BLaER1 treated with 17β-estradiol and CSF1 and Interleukin-3, amounts not matched to agents 10 nM and 100 nM (cell line): ENCODE measurements around the gene ZNF600.
"Not testable (repeated sequence)": the region's sequence is repeated elsewhere in the genome, so short reads cannot be mapped to it uniquely, and the experiment has no call there.

Experiments
- H3K27ac ChIP-seq, 11 experiments: shearing (Covaris generic); formaldehyde crosslinking; 2 replicates each; pipeline ENCODE4 v1.8.1; 2022
- H3K27me3 ChIP-seq, 11 experiments: shearing (Covaris generic); formaldehyde crosslinking; 2 replicates each; pipeline ENCODE4 v1.8.1; 2022
- H3K36me3 ChIP-seq, 11 experiments: shearing (Covaris generic); formaldehyde crosslinking; 2 replicates each; pipeline ENCODE4 v1.8.1; 2022
- H3K4me1 ChIP-seq, 10 experiments: shearing (Covaris generic); formaldehyde crosslinking; 2 replicates each; pipeline ENCODE4 v1.8.1; 2022
- H3K4me2 ChIP-seq, 11 experiments: shearing (Covaris generic); formaldehyde crosslinking; 2 replicates each; pipeline ENCODE4 v1.8.1; 2022
- H3K4me3 ChIP-seq, 10 experiments: shearing (Covaris generic); formaldehyde crosslinking; 2 replicates each; pipeline ENCODE4 v1.8.1; 2022
- H3K9ac ChIP-seq, 11 experiments: shearing (Covaris generic); formaldehyde crosslinking; 2 replicates each; pipeline ENCODE4 v1.8.1; 2022
- H3K9me3 ChIP-seq, 11 experiments: shearing (Covaris generic); formaldehyde crosslinking; replicated peaks in 1 of 11; 2 replicates each; pipeline ENCODE4 v1.8.1; 2022
- H4K20me1 ChIP-seq, 11 experiments: shearing (Covaris generic); formaldehyde crosslinking; 2 replicates each; pipeline ENCODE4 v1.8.1; 2022
- Cebpa-rat ChIP-seq, 11 experiments: shearing (Covaris generic); IDR thresholded peaks; 2 replicates each; pipeline ENCODE4 v1.8.1; 2022

The ZNF600 gene

DNA sequence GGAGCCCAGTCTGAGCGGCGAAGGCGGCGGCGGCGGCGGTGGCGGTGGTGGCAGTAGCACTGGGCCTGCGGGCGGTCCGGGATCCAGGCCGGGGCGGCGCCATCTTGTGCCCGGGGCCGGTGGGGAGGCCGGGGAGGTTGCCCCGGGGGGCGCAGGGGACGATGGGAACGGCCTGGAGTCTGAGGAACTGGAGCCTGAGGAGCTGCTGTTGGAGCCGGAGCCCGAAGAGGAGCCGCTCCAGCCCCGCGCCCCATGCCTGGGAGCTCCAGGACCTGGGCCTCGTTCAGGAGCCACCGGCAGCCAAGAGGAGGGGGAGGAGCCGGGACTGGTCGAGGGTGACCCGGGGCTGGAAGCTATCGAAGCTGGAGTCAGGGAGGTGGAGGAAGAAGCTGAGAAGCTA is 23.2 kb upstream of the ZNF600 start:
- no peak for TF ChIP-seq Cebpa-rat (IDR thresholded peaks at IDR 0.05)
- Histone ChIP-seq H3K9me3 (peaks cover 46 to 80% (median 65%) of the 10 kb centered on the region in 11 experiments), H4K20me1 (no peaks in the 10 kb centered on the region), H3K9ac (no peak overlapping the region), H3K36me3 (peaks cover 75 to 77% (median 76%) of the 10 kb centered on the region in 11 experiments), H3K4me2 (no peak overlapping the region), H3K27ac (no peak overlapping the region), H3K4me1 (no peaks in the 10 kb centered on the region), H3K4me3 (no peak overlapping the region), H3K27me3 (no peaks in the 10 kb centered on the region)

DNA sequence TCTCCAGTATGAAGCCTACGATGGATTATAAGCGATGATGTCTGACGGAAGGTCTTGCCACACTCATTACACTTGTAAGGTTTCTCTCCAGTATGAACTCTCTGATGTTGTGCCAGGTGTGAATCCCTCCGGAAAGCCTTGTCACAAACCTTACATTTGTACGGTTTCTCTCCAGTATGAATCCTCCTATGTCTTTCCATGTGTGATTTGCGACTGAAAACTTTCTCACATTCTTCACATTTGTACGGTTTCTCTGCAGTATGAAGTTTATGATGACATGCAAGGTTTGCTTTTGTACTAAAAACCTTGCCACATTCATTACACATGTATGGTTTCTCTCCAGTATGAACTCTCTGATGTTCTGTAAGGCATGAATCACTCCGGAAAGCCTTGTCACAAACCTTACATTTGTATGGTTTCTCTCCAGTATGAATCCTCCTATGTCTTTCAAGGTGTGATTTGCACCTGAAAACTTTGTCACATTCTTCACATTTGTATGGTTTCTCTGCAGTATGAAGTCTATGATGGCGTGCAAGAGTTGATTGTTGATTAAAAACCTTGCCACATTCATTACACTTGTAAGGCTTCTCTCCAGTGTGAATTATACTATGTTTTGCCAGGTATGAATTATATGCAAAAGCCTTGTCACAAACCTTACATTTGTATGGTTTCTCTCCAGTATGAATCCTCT is 13.5 kb upstream of the ZNF600 start:
- H3K27ac ChIP-seq, H3K4me2 ChIP-seq, H3K27me3 ChIP-seq, H3K4me1 ChIP-seq, H4K20me1 ChIP-seq, H3K9ac ChIP-seq: not testable (repeated sequence)
- peaks cover 94 to 99% (median 97%) of the 10 kb centered on the region in 11 experiments for H3K9me3 ChIP-seq
- H3K36me3 ChIP-seq, result peaks cover 90 to 97% (median 95%) of the 10 kb centered on the region in 11 experiments
- peak overlapping the region in 6 of 10 experiments; percentile 7 to 43 (median 25); a peak in 5 of 20 replicates for H3K4me3 ChIP-seq

DNA sequence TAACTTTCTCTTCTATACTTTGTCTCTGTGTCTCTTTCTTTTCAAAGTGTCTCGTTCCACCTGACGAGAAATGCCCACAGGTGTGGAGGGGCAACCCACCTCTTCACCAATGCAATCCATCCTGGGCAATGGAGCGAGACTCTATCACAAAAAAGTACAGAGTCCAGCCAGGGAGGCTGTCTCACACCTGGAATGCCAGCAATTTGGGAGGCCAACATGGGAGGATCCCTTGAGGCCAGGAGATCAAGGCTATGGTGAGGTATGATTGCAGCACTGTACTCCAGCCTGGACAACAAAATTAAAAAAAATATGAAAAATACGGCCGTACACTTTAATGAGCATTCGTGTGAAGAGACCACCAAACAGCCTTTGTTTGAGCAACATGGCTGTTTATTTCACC is 2.8 kb upstream of the ZNF600 start:
- Histone ChIP-seq H3K36me3 (peaks cover 0 to 3% (median 0%) of the 10 kb centered on the region in 11 experiments; a peak in 1 of 22 replicates), H3K4me3 (no peak overlapping the region), H3K9ac (no peak overlapping the region), H4K20me1 (peaks cover 0 to 16% (median 0%) of the 10 kb centered on the region in 11 experiments; a peak in 2 of 22 replicates), H3K27ac (no peak overlapping the region), H3K9me3 (peaks cover 0 to 5% (median 0%) of the 10 kb centered on the region in 11 experiments; a peak in 2 of 22 replicates), H3K27me3 (no peaks in the 10 kb centered on the region), H3K4me1 (peaks cover 20 to 33% (median 27%) of the 10 kb centered on the region in 10 experiments; a peak in 19 of 20 replicates), H3K4me2 (no peak overlapping the region)
- no peak for TF ChIP-seq Cebpa-rat (IDR thresholded peaks at IDR 0.05)

DNA sequence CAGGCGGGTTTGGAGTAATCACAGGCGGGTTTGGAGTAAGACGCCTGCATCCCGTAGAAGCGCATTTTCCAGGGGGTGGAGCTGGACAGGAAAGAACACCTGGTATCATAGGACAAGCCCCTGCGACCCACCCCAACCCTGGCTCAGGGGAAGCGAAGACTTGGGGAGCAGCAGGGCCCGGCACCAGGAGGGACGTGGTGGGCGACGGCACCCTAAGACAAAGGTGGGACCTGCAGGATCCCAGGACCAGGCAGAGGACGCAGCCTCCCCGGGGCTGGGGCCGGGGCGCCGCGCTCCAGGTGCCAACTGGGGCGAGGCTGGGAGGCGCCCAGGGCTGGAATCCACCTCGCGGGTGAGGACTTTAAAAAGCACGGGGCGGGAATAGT is 520 bp downstream of the ZNF600 start:
- Histone ChIP-seq H3K4me2 (peak overlapping the region; percentile 92 to 100 (median 99)), H4K20me1 (peaks cover 0 to 43% (median 0%) of the 10 kb centered on the region in 11 experiments; a peak in 4 of 22 replicates), H3K36me3 (peaks cover 4 to 26% (median 15%) of the 10 kb centered on the region in 11 experiments; a peak in 21 of 22 replicates), H3K4me1 (peaks cover 20 to 33% (median 25%) of the 10 kb centered on the region in 10 experiments; a peak in 19 of 20 replicates), H3K9me3 (peaks cover 0 to 7% (median 0%) of the 10 kb centered on the region in 11 experiments; a peak in 1 of 22 replicates), H3K9ac (peak overlapping the region; percentile 79 to 92 (median 83)), H3K27ac (peak overlapping the region; percentile 57 to 83 (median 72)), H3K4me3 (peak overlapping the region; percentile 67 to 93 (median 88)), H3K27me3 (no peaks in the 10 kb centered on the region)
- TF ChIP-seq Cebpa-rat (IDR thresholded peaks at IDR 0.05), result no peak

DNA sequence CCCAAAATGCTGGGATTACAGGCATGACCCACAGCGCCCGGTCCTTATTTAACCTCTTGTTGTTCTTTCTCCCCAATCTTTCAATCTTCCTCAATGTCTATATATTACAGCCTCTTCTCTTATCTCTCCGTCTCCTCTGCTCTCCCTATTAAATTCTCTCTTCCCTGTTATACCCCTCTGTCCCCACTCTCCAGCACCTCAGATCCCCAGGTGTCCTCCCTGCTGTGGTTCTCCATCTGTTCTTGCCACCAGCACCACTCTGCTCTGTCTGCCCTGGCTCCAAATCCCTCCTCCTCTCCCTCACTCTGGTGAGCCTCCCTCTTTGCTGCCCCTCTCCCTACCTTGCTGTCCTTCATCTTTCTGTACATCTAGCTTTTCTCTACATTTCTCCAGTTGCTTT is 1.1 kb downstream of the ZNF600 start:
- peak overlapping the region; percentile 67 to 93 (median 88); a peak in 19 of 20 replicates for H3K4me3 ChIP-seq
- H3K4me2 ChIP-seq, result peak overlapping the region; percentile 92 to 100 (median 99)
- H3K9ac ChIP-seq, result peak overlapping the region; percentile 79 to 92 (median 83); a peak in 18 of 22 replicates
- peaks cover 0 to 7% (median 0%) of the 10 kb centered on the region in 11 experiments; a peak in 1 of 22 replicates for H3K9me3 ChIP-seq
- peaks cover 0 to 48% (median 0%) of the 10 kb centered on the region in 11 experiments; a peak in 4 of 22 replicates for H4K20me1 ChIP-seq
- H3K27me3 ChIP-seq, result no peaks in the 10 kb centered on the region
- H3K27ac ChIP-seq, result no peak overlapping the region
- peaks cover 6 to 32% (median 21%) of the 10 kb centered on the region in 11 experiments; a peak in 21 of 22 replicates for H3K36me3 ChIP-seq
- no peak for TF ChIP-seq Cebpa-rat (IDR thresholded peaks at IDR 0.05)
- H3K4me1 ChIP-seq, result peaks cover 20 to 31% (median 25%) of the 10 kb centered on the region in 10 experiments; a peak in 19 of 20 replicates

DNA sequence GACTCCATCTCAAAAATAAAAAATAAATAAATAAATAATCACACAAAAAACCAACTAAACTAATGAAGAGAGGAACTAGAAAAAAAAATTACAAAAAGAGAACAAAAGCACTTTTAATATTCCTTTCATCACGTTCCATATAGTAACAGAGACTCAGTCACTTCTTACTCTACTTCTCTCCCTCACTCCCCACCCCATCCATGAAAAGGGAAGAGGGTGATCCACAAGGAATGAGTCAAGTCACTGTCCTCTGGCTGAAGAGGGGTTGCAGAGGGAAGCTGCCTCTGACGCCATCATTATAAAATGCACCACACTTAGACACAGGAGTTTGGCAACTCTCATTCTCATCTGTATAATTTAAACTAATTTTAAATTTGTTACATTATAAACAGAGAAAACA is 3.7 kb downstream of the ZNF600 start:
- H3K4me1 ChIP-seq, result peaks cover 29 to 49% (median 37%) of the 10 kb centered on the region in 10 experiments
- H4K20me1 ChIP-seq, result peaks cover 0 to 52% (median 0%) of the 10 kb centered on the region in 11 experiments; a peak in 5 of 22 replicates
- H3K27me3 ChIP-seq, H3K4me3 ChIP-seq, H3K4me2 ChIP-seq, H3K27ac ChIP-seq, H3K9me3 ChIP-seq, H3K9ac ChIP-seq: not testable (repeated sequence)
- H3K36me3 ChIP-seq, result peaks cover 13 to 47% (median 34%) of the 10 kb centered on the region in 11 experiments

DNA sequence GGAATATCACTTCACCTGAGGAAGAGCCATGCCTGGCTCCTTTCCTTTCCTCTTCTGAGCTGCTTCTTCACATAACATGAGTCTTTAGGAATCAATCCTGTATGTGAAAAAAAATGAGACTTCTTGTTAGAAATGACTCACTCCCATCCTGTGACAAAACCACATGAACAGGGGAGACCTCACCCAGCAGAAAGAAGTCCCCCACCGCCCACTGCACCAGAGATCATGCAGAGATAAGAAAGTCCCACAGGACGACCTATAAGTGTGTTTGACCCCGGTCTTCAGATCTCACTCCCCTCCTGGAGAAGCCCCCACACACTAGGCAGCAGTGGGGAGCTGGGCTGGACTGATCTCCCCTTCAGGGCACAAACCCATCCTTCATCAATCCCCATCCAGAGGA is 7.8 kb downstream of the ZNF600 start:
- Histone ChIP-seq H3K9ac (peak overlapping the region in 3 of 11 experiments; percentile 28 to 51 (median 37); a peak in 2 of 22 replicates), H3K4me1 (peaks cover 10 to 21% (median 15%) of the 10 kb centered on the region in 10 experiments; a peak in 19 of 20 replicates), H4K20me1 (peaks cover 0 to 31% (median 0%) of the 10 kb centered on the region in 11 experiments; a peak in 5 of 22 replicates), H3K4me2 (peak overlapping the region in 9 of 11 experiments; percentile 1 to 66 (median 56); a peak in 12 of 22 replicates), H3K4me3 (no peak overlapping the region), H3K27ac (0 out of 22 replicates have a peak overlapping the region, but pooled peaks of 1 of the 11 experiments have one; percentile 25), H3K27me3 (no peaks in the 10 kb centered on the region), H3K9me3 (peaks cover 0 to 16% (median 4%) of the 10 kb centered on the region in 11 experiments; a peak in 6 of 22 replicates), H3K36me3 (peaks cover 44 to 82% (median 65%) of the 10 kb centered on the region in 11 experiments)
- no peak for TF ChIP-seq Cebpa-rat (IDR thresholded peaks at IDR 0.05)

DNA sequence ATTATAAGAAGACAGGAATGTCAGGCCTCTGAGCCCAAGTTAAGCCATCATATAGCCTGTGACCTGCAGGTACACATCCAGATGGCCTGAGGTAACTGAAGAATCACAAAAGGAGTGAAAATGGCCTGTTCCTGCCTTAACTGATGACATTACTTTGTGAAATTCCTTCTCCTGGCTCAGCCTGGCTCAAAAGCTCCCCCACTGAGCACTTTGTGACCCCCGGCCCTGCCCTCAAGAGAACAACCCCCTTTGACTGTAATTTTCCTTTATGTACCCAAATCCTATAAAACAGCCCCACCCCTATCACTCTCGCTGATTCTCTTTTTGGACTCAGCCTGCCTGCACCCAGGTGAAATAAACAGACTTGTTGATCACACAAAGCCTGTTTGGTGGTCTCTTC is 30.1 kb downstream of the ZNF600 start:
- H3K27me3 ChIP-seq, H3K4me1 ChIP-seq, H3K9ac ChIP-seq, H3K4me3 ChIP-seq, H3K36me3 ChIP-seq, H3K4me2 ChIP-seq, H3K27ac ChIP-seq, H4K20me1 ChIP-seq: not testable (repeated sequence)
- peaks cover 0 to 11% (median 5%) of the 10 kb centered on the region in 11 experiments; a peak in 7 of 22 replicates for H3K9me3 ChIP-seq

DNA sequence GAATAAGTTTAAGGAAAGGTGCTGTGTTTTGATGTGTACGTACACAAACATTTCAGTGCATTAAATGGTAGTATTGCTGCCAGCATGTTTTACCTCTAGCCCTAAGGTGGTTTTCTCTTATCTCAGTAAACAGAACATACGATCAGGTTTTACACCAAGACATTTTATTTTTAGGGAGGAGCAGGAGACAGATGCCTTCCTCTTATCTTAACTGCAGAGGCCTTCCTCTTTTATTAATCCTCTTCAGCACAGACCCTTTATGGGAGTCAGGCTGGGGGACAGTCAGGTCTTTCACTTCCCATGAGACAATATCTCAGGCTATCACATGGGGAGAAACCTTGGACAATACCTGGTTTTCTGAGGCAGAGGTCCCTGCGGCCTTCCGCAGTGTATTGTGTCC is 36.8 kb downstream of the ZNF600 start:
- no peaks in the 10 kb centered on the region for H3K4me1 ChIP-seq
- H3K27me3 ChIP-seq, result no peaks in the 10 kb centered on the region
- H3K36me3 ChIP-seq, result no peaks in the 10 kb centered on the region
- H3K9ac ChIP-seq, result 0 out of 22 replicates have a peak overlapping the region, but pooled peaks of 1 of the 11 experiments have one; percentile 16
- no peak overlapping the region for H3K4me2 ChIP-seq
- H3K27ac ChIP-seq, result no peak overlapping the region
- no peak for TF ChIP-seq Cebpa-rat (IDR thresholded peaks at IDR 0.05)
- peaks cover 0 to 4% (median 0%) of the 10 kb centered on the region in 11 experiments; a peak in 5 of 22 replicates for H3K9me3 ChIP-seq
- no peaks in the 10 kb centered on the region for H4K20me1 ChIP-seq
- no peak overlapping the region for H3K4me3 ChIP-seq
